BJ (cell line): ENCODE results near the gene HES1. TPM values are rescaled to one million over a fixed set of nuclear protein-coding genes. Genes with fewer than 3 reads are reported as not detected.

Source experiments
- CTCF ChIA-PET: fragments of 350-600 bp; formaldehyde crosslinking; extraction: SDS; loops from one replicate; lab custom pipeline; 2021; ENCODE audit warnings: antibody characterized with exemption, inconsistent platforms; lab: Yijun Ruan, JAX
- POLR2A ChIA-PET: fragments of 300-600 bp; sonication (Branson Sonifier 250); formaldehyde crosslinking; extraction: SDS; loops from one replicate; lab custom pipeline; 2021; ENCODE audit warnings: antibody characterized with exemption; lab: Charles Lee
- DNase-seq: peaks from one replicate; pipeline ENCODE4 v3.0.0-alpha.2; 2011; ENCODE audit warnings: low read depth
- H3K27me3 ChIP-seq: 2 replicates; pipeline ENCODE4 v1.6.0; 2011; ENCODE audit warnings: low read length; ENCODE audit not compliant: control insufficient read depth, insufficient read depth
- H3K36me3 ChIP-seq: 2 replicates; pipeline ENCODE4 v1.5.1; 2011; ENCODE audit warnings: low read length; ENCODE audit not compliant: control insufficient read depth, insufficient read depth
- H3K4me3 ChIP-seq: 2 replicates; pipeline ENCODE4 v1.5.1; 2011; ENCODE audit warnings: low read depth, mild to moderate bottlenecking, control low read depth, low read length
- CTCF ChIP-seq: IDR thresholded peaks from 2 replicates; pipeline ENCODE4 v1.5.1; 2011; ENCODE audit warnings: low read depth, mild to moderate bottlenecking, control low read depth, inconsistent platforms, low read length, moderate library complexity; ENCODE audit not compliant: insufficient read depth
- polyA plus RNA-seq: library from polyadenylated mRNA; depleted of rRNA; stranded (reverse); fragments of >200 nt; gene quantifications from 2 replicates; pipeline ENCODE4 v1.2.3, GENCODE V29; 2011

Gene HES1
- polyA plus RNA-seq, 1 experiment, result 16.2 TPM

GRCh38 chr3:194110483-194110882 is 25.5 kb upstream of the HES1 start:
- ChIA-PET CTCF (no interaction called here), POLR2A (no interaction called here)
- Histone ChIP-seq H3K27me3 (peaks cover 14% of the 10 kb centered on the region), H3K36me3 (no peaks in the 10 kb centered on the region), H3K4me3 (no peak overlapping the region)
- no peak for TF ChIP-seq CTCF
- no peak for DNase-seq

GRCh38 chr3:194111336-194111735 is 24.6 kb upstream of the HES1 start:
- ChIA-PET POLR2A (no interaction called here), CTCF (no interaction called here)
- no peak for TF ChIP-seq CTCF
- Histone ChIP-seq H3K27me3 (peaks cover 10% of the 10 kb centered on the region), H3K36me3 (no peaks in the 10 kb centered on the region), H3K4me3 (no peak overlapping the region)
- no peak for DNase-seq

GRCh38 chr3:194112120-194113106 is 23.5 kb upstream of the HES1 start:
- Histone ChIP-seq H3K27me3 (peaks cover 9% of the 10 kb centered on the region), H3K4me3 (no peak overlapping the region), H3K36me3 (no peaks in the 10 kb centered on the region)
- TF ChIP-seq CTCF, result no peak
- CTCF ChIA-PET, result no interaction called here
- DNase-seq, result no peak
- POLR2A ChIA-PET, result no interaction called here

- TF ChIP-seq CTCF, result no peak
- ChIA-PET CTCF (no interaction called here), POLR2A (no interaction called here)
- Histone ChIP-seq H3K4me3 (no peak overlapping the region), H3K27me3 (peaks cover 11% of the 10 kb centered on the region), H3K36me3 (no peaks in the 10 kb centered on the region)
- no peak for DNase-seq
Measured at GRCh38 chr3:194114123-194114522, 21.8 kb upstream of the HES1 start.

- CTCF ChIA-PET, result interaction anchor here (0.6 to 1.8 kb wide), 3 partner anchors 12 to 17 kb away, joined by 3 read pairs; no protein-coding TSS in a partner anchor
- POLR2A ChIA-PET, result no interaction called here
- TF ChIP-seq CTCF, result no peak
- Histone ChIP-seq H3K36me3 (no peaks in the 10 kb centered on the region), H3K4me3 (no peak overlapping the region), H3K27me3 (peaks cover 14% of the 10 kb centered on the region)
- no peak for DNase-seq
Measured at GRCh38 chr3:194117104-194117845, 18.7 kb upstream of the HES1 start.
